H1 (cell line): ENCODE measurements around the gene CEP290. TPM values are rescaled to one million over a fixed set of nuclear protein-coding genes. Genes with fewer than 3 reads are reported as not detected.

Experiments
- CHD7 ChIP-seq: fragments of 300-600 bp; sonication (generic); IDR thresholded peaks from 2 replicates; pipeline ENCODE4 v1.7.1; 2012; ENCODE audit warnings: low read length, moderate library complexity, mild to moderate bottlenecking, inconsistent platforms; ENCODE audit not compliant: insufficient replicate concordance
- polyA plus RNA-seq, 7 experiments: library from polyadenylated mRNA; depleted of rRNA in 3 of 7; stranded (reverse) in 5 of 7; unstranded in 2 of 7; fragments of >200 nt in 5 of 7; fragments of 200-250 nt in 2 of 7; gene quantifications; 1 replicate in 5 of 7; 2 replicates in 1 of 7; 4 replicates in 1 of 7; pipeline versions ENCODE4 v1.2.1 to v1.2.3, GENCODE V29; 2011 to 2013; ENCODE audit warnings: missing spikeins in 2 of 7, mixed read lengths in 2 of 7
- total RNA-seq: library from RNA; stranded (reverse); fragmentation: NEBNext Ultra II Directional; extraction: Animal tissue kit (Norgen Biotek cat#: 25700); gene quantifications from 2 replicates; pipeline ENCODE4 v1.2.1, GENCODE V29; 2021

CEP290 gene
- total and polyA plus RNA-seq, 2 of the 8 experiments (the other 6 are each of a cell fraction or from before 2014, with no cell fraction given), result 2.1 to 5.9 TPM

GRCh38 chr12:88058719-88059077 lies 83.2 kb downstream of the CEP290 start (continued):
- TF ChIP-seq CHD7, result no peak
